Epithelial cell of esophagus (primary cell): ENCODE measurements around the gene TBX6.
"Not testable (repeated sequence)": the region's sequence is repeated elsewhere in the genome, so short reads cannot be mapped to it uniquely, and the experiment has no call there.

Source experiments
- DNase-seq: peaks from one replicate; pipeline ENCODE4 v3.0.0; 2010; ENCODE audit warnings: low read depth
- H3K4me3 ChIP-seq: 2 replicates; pipeline ENCODE4 v1.5.1; 2011; ENCODE audit warnings: mild to moderate bottlenecking, low read length, control low read depth
- CTCF ChIP-seq: IDR thresholded peaks from 2 replicates; pipeline ENCODE4 v1.5.1; 2011; ENCODE audit warnings: low read depth, mild to moderate bottlenecking, low read length, control low read depth, inconsistent platforms; ENCODE audit not compliant: insufficient read depth; ENCODE audit errors: missing control alignments

The TBX6 gene

GRCh38 chr16:30053376-30054015, 38.2 kb downstream of the TBX6 start:
- TF ChIP-seq CTCF = no peak
- no peak for DNase-seq
- H3K4me3 ChIP-seq = peak overlapping the region; percentile 65

GRCh38 chr16:30052671-30053372, 38.9 kb downstream of the TBX6 start:
- TF ChIP-seq CTCF = no peak
- peak overlapping the region; percentile 65 for H3K4me3 ChIP-seq
- peak; percentile 91 for DNase-seq

- no peak overlapping the region for H3K4me3 ChIP-seq
- DNase-seq = peak; percentile 40
- TF ChIP-seq CTCF = no peak
These were observed 40.2 kb downstream of the TBX6 start for GRCh38 chr16:30051518-30051917.

GRCh38 chr16:30049871-30050270, 41.9 kb downstream of the TBX6 start:
- no peak for DNase-seq
- H3K4me3 ChIP-seq = no peak overlapping the region
- TF ChIP-seq CTCF = no peak

DNA sequence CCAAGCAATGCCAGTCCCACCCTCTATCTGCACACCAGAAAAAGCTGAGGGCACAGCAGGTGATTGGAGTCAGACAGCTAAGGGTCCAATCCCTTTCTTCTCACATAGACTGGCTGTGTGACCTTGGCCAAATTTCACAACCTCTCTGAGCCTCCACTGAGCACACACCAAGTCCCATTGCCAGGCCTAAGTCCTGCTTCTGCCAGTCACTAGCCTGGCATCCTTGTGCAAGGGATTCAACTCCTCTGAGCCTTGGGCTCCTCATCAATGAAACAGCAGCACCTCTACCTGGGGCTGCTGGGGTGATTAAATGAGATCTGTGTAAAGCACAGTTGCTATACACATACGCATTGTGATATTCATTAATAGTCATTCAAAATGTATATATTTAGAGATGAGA, 45.1 kb downstream of the TBX6 start:
- no peak for TF ChIP-seq CTCF
- no peak overlapping the region for H3K4me3 ChIP-seq
- DNase-seq = no peak

DNA sequence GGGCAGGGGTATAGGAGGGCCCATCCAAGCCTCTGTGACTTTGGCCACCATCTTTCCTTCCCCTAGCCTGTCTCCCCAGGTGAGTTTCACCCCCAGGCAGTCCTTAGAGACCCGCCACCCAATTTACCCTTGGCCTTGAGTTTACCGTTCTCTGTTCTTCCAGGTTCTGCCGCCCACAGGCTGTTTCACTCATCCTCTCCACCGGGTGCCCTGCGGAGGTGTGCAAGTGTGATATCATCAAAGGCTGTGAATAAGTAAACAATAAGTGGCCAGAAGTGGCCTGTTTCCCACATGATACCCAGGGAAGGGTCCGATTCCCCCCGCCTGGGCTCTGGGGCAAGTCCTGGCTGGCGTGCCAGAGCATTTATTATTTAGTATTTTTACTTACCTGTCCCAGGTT, 45.5 kb downstream of the TBX6 start:
- TF ChIP-seq CTCF = no peak
- no peak for DNase-seq

DNA sequence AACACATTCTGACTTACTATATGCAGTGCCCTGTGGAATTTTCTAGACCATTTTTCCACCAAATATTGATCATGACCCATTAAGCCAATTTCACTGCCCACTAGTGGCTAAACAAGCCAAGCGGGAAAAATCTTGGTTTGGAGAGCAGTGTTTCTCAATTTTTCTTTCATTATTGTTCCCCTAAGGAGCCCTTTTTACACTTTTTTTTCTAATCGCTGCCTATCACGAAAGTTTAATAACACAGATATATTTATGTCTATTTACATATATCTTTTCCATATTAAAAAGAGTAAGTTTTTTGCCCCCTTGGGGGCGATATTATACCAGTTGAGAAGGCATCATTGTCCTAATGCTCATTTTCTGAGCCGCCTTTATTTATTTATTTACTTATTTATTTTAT, 49.9 kb downstream of the TBX6 start:
- peak; percentile 31 for DNase-seq
- no peak overlapping the region for H3K4me3 ChIP-seq
- peak; percentile 36 for TF ChIP-seq CTCF

More for the DNA sequence above, 45.5 kb downstream of the TBX6 start:
- H3K4me3 ChIP-seq = no peak overlapping the region

DNA sequence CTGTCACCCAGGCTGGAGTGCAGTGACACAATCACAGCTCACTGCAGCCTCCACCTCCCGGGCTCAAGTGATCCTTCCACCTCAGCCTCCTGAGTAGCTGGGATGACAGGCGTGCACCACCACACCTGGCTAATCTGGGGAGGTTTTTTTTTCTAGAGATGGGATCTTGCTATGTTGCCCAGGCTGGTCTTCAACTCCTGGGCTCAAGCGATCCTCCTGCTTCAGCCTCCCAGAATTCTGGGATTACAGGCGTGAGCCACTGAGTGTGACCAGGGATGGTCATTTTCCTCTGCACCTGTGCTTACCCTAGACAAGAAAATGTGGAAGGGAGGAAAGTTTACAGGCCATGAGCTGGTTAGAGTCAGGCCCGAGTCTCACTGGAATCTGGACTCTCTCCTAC, 51.0 kb downstream of the TBX6 start:
- DNase-seq, H3K4me3 ChIP-seq: not testable (repeated sequence)
